Measurements from ENCODE around the gene TRAK1.
A peak's percentile ranks its signal among the peaks of the same experiment; 100 is the strongest.

TRAK1 gene

GRCh38 chr3:42177801-42178150, 86.6 kb downstream of the TRAK1 start:
- DNase-seq (ENCODE audit: low spot score), result no peak

- peak; percentile 92 for DNase-seq (ENCODE audit: low spot score)
Observed at GRCh38 chr3:42179110-42179725, 88.1 kb downstream of the TRAK1 start.

GRCh38 chr3:42180901-42181300, 89.7 kb downstream of the TRAK1 start:
- DNase-seq (ENCODE audit: low spot score), result no peak

GRCh38 chr3:42182555-42182954, 91.4 kb downstream of the TRAK1 start:
- DNase-seq (ENCODE audit: low spot score), result peak; percentile 54

- DNase-seq (ENCODE audit: low spot score), result peak; percentile 51
Observed at GRCh38 chr3:42183991-42184632, 93.0 kb downstream of the TRAK1 start.

- DNase-seq (ENCODE audit: low spot score), result peak; percentile 19
Observed at GRCh38 chr3:42184651-42185443, 93.7 kb downstream of the TRAK1 start.

GRCh38 chr3:42187936-42188335, 96.8 kb downstream of the TRAK1 start:
- no peak for DNase-seq (ENCODE audit: low spot score)

- DNase-seq (ENCODE audit: low spot score), result no peak
Observed at GRCh38 chr3:42188376-42188775, 97.2 kb downstream of the TRAK1 start.

GRCh38 chr3:42189001-42189460, 97.9 kb downstream of the TRAK1 start:
- DNase-seq (ENCODE audit: low spot score), result no peak

- DNase-seq (ENCODE audit: low spot score), result no peak
Observed at GRCh38 chr3:42189736-42190135, 98.6 kb downstream of the TRAK1 start.

GRCh38 chr3:42190701-42191442, 99.7 kb downstream of the TRAK1 start:
- DNase-seq (ENCODE audit: low spot score), result peak; percentile 54

GRCh38 chr3:42191443-42191747, 100.2 kb downstream of the TRAK1 start:
- no peak for DNase-seq (ENCODE audit: low spot score)

- peak; percentile 41 for DNase-seq (ENCODE audit: low spot score)
Observed at GRCh38 chr3:42192334-42193200, 101.4 kb downstream of the TRAK1 start.

- no peak for DNase-seq (ENCODE audit: low spot score)
Observed at GRCh38 chr3:42194943-42195510, 103.9 kb downstream of the TRAK1 start.

GRCh38 chr3:42195879-42196330, 104.7 kb downstream of the TRAK1 start:
- DNase-seq (ENCODE audit: low spot score), result no peak

- no peak for DNase-seq (ENCODE audit: low spot score)
Observed at GRCh38 chr3:42198709-42199108, 107.6 kb downstream of the TRAK1 start.

- no peak for DNase-seq (ENCODE audit: low spot score)
Observed at GRCh38 chr3:42202217-42202865, 111.2 kb downstream of the TRAK1 start.

- DNase-seq (ENCODE audit: low spot score), result no peak
Observed at GRCh38 chr3:42204867-42205599, 113.9 kb downstream of the TRAK1 start.

GRCh38 chr3:42205800-42206514, 114.8 kb downstream of the TRAK1 start:
- DNase-seq (ENCODE audit: low spot score), result no peak

Data from AG08395 (cell line).